Mucosa of gallbladder (tissue), 1 donor: ENCODE measurements around the gene AKAP9. TPM values are rescaled to one million over a fixed set of nuclear protein-coding genes. Genes with fewer than 3 reads are reported as not detected.
"Not testable (repeated sequence)": the region's sequence is repeated elsewhere in the genome, so short reads cannot be mapped to it uniquely, and the experiment has no call there.

Experiments
- DNase-seq: peaks from one replicate; pipeline ENCODE4 v3.0.0-alpha.2; 2020; ENCODE audit warnings: low spot score
- total RNA-seq: library from RNA; stranded (reverse); gene quantifications from one replicate; pipeline ENCODE4 v1.2.1, GENCODE V29; 2021
- donor health status: DM: no; HTN: no; CAD: no.

The AKAP9 gene
- total RNA-seq, 1 donor from 2014 or later: 133 TPM

DNA sequence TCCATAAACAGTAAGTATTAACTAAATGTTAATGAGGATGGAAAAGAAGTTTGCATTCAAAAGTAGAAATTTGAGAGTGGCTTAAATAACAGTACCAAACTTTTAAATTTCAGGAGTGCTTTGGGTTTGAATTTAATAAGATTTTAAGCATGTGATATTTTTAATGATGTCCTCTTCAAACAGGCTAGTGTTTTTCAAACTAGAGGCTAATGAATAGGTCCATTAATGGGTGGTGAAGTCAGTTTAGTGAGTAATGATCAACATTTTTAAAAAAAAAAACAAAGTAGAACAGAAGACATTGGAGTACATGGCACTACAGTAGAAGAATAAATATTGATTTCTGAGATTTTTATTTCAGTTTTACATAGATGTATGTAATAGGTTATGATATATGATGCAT, 72.9 kb downstream of the AKAP9 start:
- no peak for DNase-seq

DNA sequence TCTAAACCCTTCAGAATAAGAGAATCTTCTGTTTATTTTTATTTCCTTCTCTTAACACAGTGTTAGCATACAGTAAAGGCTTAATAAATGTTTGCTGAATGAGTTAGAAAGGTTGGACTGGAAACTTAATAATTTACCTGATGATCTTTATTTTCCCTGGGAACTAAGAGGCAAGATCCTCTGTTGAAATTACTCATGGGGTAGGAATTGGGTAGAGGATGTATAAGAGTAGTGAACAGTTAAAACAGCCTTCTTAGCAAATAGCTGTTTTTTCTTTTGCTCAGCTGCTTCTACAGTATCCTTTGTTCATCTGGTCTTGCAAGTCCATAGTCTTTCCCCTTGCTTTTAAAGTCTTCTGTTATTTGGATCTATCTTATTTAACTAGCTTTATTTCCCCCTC, 80.0 kb downstream of the AKAP9 start:
- no peak for DNase-seq

- no peak for DNase-seq
These were observed 84.6 kb downstream of the AKAP9 start for GRCh38 chr7:92025260-92025659.

GRCh38 chr7:92026635-92027034, 86.0 kb downstream of the AKAP9 start:
- not testable (repeated sequence) for DNase-seq

- not testable (repeated sequence) for DNase-seq
These were observed 86.5 kb downstream of the AKAP9 start for GRCh38 chr7:92027128-92027527.

DNA sequence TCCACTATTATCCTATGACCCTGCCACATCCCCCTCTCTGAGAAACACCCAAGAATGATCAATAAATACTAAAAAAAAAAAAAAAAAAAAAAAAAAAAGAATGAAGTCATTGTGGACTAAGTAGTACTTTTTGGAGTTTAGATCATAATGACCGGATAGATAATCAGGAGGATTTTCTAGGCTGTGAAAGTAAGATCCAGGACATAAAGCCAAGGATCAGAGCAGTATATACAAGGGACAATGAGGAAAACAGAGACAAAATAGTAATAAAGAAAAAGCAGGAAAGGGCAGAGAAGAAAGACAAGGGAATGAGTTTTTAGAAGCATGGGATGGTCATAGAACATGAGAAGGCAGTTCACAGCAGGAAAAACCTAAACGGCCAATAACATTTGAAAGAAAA, 87.6 kb downstream of the AKAP9 start:
- DNase-seq: no peak

GRCh38 chr7:92028686-92029085, 88.0 kb downstream of the AKAP9 start:
- no peak for DNase-seq

- DNase-seq: no peak
These were observed 93.5 kb downstream of the AKAP9 start for GRCh38 chr7:92034116-92034515.

- no peak for DNase-seq
These were observed 94.9 kb downstream of the AKAP9 start for GRCh38 chr7:92035576-92035975.

GRCh38 chr7:92039900-92040299, 99.2 kb downstream of the AKAP9 start:
- DNase-seq: no peak

DNA sequence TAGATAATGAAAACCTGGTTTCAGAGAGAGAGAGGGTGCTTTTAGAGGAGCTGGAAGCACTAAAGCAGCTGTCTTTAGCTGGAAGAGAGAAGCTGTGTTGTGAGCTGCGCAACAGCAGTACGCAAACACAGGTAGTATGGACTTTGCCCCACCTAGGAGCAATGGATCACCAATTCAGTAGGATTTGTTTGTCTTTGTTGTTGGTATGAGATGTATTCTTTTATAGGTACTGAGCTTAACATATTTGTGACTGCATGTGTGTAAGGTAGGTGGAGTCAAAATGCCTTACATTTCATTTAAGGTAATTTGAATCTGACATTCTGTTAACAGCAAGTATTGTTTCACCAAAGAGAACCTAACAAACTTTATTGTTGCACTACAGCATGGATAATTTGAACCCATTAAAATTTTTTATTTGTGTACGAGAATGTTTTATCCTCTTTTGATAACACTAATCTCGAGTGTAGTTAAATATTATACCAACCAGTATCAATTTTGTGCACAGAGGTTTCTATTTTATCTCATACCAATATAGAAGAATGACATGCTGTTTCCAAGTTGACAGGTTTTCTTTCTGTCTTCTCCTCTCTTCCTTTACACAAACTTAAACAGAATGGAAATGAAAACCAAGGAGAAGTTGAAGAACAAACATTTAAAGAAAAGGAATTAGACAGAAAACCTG, 101.5 kb downstream of the AKAP9 start:
- DNase-seq: peak; percentile 84

DNA sequence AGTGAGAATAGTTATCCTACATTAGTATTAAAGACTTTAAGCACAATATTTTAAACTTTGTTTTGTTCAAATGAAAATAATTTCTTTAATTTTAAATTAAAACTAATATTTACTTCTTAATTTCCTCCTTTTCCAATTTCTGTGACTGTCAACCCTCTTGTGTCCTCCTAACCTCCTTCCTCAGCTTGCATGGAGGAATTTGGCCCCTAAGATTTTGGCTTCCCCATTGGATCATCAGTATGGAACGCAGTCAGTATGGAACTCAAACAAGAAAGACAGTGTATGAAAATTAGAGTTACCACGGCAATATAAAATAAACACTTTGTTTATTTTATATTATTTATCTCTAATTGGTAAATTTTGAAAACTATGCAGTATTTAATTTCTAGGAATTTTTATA, 102.4 kb downstream of the AKAP9 start:
- DNase-seq: no peak

GRCh38 chr7:92043637-92044036, 103.0 kb downstream of the AKAP9 start:
- DNase-seq: no peak

DNA sequence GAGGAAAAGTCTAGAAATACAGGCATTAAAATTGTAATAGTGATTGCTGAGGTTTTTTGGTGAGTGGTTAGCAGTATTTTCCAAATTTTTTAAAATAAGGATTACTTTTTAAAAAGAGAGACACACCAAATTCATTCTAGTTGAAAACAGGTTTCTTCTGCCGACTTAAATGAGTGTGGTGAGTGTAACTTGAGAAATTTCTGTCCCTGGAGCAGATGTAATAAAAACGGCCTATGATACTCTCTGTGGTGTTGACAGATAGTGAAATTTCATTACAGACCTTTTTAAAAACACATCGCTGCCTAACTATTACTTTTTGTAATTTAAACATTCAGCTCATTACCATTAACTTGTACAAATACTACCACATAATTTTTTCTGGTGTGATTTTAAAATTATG, 103.5 kb downstream of the AKAP9 start:
- DNase-seq: no peak

DNA sequence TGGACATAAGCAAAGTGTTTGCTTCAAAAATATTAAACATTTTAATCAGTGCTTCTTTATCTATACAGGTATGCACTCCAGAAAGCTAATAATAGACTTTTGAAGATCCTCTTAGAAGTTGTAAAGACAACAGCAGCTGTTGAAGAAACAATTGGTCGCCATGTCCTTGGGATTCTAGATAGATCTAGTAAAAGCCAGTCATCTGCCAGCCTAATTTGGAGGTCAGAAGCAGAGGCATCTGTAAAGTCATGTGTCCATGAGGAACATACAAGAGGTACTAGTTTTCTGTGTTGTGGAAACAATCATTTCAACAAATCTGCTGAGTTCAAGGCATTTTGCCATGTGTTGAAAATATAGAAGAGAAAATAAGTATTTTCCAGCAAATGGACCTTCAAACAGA, 104.3 kb downstream of the AKAP9 start:
- no peak for DNase-seq

GRCh38 chr7:92051655-92052054, 111.0 kb downstream of the AKAP9 start:
- no peak for DNase-seq

GRCh38 chr7:92052159-92052558, 111.5 kb downstream of the AKAP9 start:
- DNase-seq: no peak

- DNase-seq: no peak
These were observed 112.0 kb downstream of the AKAP9 start for GRCh38 chr7:92052684-92053083.

DNA sequence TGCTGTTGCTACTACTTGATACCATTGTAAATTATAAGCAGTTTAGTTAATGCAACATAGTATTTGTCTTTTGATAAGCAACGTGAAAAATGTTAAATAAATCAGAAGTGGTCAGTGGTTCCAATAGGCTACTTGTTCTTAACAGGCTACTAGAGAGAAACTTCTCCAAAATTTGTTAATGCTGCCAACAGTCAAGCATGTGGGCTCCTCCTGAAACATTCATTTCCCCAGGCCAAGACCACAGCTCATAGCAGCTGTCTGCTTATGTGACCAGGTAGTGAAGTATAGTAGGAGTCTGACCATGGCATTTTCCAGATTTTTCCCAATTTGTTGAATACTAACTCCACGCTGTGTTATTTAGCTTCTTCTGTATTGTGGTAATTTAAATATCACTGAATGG, 112.7 kb downstream of the AKAP9 start:
- DNase-seq: no peak

- no peak for DNase-seq
These were observed 115.6 kb downstream of the AKAP9 start for GRCh38 chr7:92056286-92056685.

DNA sequence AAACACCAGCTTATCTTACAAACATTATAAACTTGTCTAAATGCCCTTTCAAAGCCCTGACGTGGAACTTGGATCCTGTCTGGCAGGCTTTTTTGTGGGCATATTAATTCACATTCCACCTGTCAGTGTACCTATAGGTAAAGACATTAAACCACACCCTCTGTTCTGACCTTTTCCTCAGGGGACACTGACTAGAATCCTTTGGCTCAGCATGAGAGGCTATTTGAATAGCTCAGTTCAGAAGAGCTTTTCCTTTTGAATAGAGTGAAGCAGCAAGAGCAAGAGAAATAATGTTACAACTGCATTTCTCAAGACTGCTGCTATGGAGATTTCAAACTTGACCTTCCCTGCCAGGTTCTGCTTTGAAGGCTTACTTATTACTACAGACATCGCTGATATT, 116.7 kb downstream of the AKAP9 start:
- DNase-seq: peak; percentile 63

DNA sequence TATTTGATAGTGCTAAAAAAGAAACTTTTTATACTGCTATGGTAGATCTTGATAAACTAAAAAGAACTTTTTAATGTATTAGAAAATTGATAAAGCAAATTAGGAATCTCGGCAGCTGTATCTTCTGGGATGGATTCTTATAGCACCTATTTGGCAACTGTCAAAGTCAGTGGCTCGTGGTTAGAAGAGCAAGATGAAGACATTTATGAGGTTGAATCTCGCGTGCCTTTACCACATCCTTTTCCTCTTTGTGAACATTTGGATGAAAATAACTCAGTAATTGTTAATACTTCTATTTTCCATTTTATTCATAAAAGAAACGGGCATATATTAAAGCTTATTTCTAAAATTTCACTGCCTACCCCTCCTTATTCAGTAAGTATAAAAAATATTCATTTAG, 117.4 kb downstream of the AKAP9 start:
- no peak for DNase-seq

GRCh38 chr7:92058899-92059298, 118.2 kb downstream of the AKAP9 start:
- DNase-seq: no peak

DNA sequence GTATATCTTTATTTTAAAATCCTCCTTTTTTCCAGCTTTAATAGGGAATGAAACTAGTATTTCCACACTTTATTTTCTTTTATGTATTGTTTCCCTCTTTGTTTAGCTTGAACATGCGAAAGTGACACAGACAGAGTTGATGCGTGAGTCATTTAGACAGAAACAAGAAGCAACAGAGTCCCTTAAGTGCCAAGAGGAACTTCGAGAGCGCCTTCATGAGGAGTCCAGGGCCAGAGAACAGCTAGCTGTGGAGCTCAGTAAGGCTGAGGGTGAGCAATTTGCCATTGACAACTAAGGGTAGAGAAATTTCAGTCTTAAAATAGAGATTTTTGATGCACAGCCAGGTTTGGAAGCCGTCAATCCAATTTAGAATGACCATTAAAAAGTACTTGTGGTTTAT, 120.5 kb downstream of the AKAP9 start:
- DNase-seq: peak; percentile 29
